Astrocyte of the spinal cord (primary cell): ENCODE measurements around the gene ZC3H7A.
"Not testable (repeated sequence)": the region's sequence is repeated elsewhere in the genome, so short reads cannot be mapped to it uniquely, and the experiment has no call there.

ENCODE experiments used
- DNase-seq: peaks from one replicate; pipeline ENCODE4 v3.0.0; 2011; ENCODE audit warnings: low read depth, low spot score
- H3K4me3 ChIP-seq: 2 replicates; pipeline ENCODE4 v1.5.1; 2011; ENCODE audit warnings: low read depth, mild to moderate bottlenecking, low read length, moderate library complexity
- CTCF ChIP-seq: IDR thresholded peaks from 2 replicates; pipeline ENCODE4 v1.5.1; 2012; ENCODE audit warnings: low read depth, mild to moderate bottlenecking, low read length, inconsistent platforms
- in situ Hi-C: cut with HindIII; loops from 2 replicates; pipeline ENCODE4 v1.10.0; 2017; ENCODE audit warnings: low sequenced_read_pairs

Gene ZC3H7A

GRCh38 chr16:11819798-11820197 lies 22.7 kb upstream of the ZC3H7A start:
- in situ Hi-C loops, result no loop called here
- TF ChIP-seq CTCF, result no peak
- H3K4me3 ChIP-seq, result no peak overlapping the region
- DNase-seq, result no peak

- DNase-seq, in situ Hi-C loops, H3K4me3 ChIP-seq: not testable (repeated sequence)
Measured at GRCh38 chr16:11818970-11819369, 21.9 kb upstream of the ZC3H7A start.

- DNase-seq, result no peak
- H3K4me3 ChIP-seq, result no peak overlapping the region
- in situ Hi-C loops, result no loop called here
- TF ChIP-seq CTCF, result no peak
Measured at GRCh38 chr16:11816123-11816522, 19.1 kb upstream of the ZC3H7A start.

- in situ Hi-C loops, H3K4me3 ChIP-seq, DNase-seq: not testable (repeated sequence)
Measured at GRCh38 chr16:11814800-11815199, 17.7 kb upstream of the ZC3H7A start.

- H3K4me3 ChIP-seq, result no peak overlapping the region
- TF ChIP-seq CTCF, result no peak
- in situ Hi-C loops, result no loop called here
- no peak for DNase-seq
Measured at GRCh38 chr16:11806721-11807120, 9.7 kb upstream of the ZC3H7A start.

- H3K4me3 ChIP-seq, result no peak overlapping the region
- no peak for TF ChIP-seq CTCF
- no peak for DNase-seq
- in situ Hi-C loops, result no loop called here
Measured at GRCh38 chr16:11805556-11805955, 8.5 kb upstream of the ZC3H7A start.

- no peak for TF ChIP-seq CTCF
- no peak overlapping the region for H3K4me3 ChIP-seq
- DNase-seq, result no peak
- in situ Hi-C loops, result no loop called here
Measured at GRCh38 chr16:11801481-11802021, 4.5 kb upstream of the ZC3H7A start.

GRCh38 chr16:11800382-11800718 lies 3.3 kb upstream of the ZC3H7A start:
- no peak for DNase-seq
- H3K4me3 ChIP-seq, result no peak overlapping the region
- TF ChIP-seq CTCF, result no peak
- in situ Hi-C loops, result no loop called here
